ENCODE measurements around the gene SMIM13.
"Not testable (repeated sequence)": the region's sequence is repeated elsewhere in the genome, so short reads cannot be mapped to it uniquely, and the experiment has no call there.

The SMIM13 gene

DNA sequence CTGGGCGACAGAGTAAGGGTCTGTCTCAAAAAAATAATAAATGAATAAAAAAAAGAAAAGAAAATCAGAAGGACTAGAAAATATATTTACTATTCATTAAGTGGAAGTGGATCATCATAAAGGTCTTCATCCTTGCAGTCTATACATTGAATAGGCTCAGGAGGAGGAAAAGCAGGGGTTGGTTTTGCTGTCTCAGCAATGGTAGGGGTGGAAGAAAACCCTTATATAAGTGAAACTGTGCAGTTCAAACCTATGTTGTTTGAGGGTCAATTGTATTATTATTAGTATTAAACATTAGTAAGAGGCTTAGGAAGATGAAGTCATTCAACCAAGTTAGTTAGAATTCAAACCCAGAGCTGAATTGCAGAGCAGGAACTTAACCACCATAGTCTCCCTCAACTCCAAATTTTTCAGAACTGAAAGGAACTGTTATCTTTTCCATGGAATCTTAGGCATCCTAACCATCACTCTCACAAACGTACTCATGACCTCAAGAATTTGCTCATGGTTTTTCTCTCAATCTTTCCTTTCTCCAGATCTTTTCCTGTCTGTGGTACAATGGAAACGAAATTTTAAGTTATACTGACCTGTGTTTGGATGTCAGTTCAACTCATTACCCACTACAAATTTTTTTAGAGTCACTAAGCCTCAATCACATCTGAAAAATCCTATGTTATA, 7.7 kb upstream of the SMIM13 start:
- no peak for DNase-seq

DNA sequence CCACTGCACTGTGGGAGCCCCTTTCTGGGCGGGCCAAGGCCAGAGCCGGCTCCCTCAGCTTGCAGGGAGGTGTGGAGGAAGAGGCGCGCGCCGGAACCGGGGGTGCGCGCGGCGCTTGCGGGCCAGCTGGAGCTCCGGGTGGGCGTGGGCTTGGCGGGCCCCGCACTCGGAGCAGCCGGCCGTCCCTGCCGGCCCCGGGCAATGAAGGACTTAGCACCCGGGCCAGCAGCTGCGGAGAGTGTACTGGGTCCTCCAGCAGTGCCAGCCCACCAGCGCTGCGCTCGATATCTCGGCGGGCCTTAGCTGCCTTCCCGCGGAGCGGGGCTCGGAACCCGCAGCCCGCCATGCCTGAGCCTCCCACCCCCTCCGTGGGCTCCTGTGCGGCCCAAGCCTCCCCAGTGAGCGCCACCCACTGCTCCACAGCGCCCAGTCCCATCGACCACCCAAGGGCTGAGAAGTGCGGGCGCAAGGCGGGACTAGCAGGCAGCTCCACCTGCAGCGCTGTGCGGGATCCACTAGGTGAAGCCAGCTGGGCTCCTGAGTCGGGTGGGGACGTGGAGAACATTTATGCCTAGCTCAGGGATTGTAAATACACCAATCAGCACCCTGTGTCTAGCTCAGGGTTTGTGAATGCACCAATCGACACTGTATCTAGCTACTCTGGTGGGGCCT, 6.4 kb upstream of the SMIM13 start:
- DNase-seq = not testable (repeated sequence)

DNA sequence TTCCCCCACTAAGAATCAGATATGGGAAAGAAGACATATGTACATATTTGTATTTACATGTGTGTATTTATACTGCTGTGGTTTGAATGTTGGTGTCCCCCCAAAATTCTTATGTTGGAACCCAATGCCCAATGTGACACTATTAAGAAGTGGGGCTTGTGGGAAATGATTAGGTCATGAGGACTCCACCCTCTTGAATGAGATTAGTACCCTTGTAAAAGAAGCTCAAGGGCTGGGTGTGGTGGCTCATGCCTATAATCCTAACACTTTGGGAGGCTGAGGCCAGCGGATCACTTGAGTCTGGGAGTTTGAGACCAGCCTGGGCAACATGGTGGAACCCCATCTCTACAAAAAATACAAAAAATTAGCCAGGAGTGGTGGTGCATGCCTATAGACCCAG, 3.9 kb upstream of the SMIM13 start:
- DNase-seq = no peak

DNA sequence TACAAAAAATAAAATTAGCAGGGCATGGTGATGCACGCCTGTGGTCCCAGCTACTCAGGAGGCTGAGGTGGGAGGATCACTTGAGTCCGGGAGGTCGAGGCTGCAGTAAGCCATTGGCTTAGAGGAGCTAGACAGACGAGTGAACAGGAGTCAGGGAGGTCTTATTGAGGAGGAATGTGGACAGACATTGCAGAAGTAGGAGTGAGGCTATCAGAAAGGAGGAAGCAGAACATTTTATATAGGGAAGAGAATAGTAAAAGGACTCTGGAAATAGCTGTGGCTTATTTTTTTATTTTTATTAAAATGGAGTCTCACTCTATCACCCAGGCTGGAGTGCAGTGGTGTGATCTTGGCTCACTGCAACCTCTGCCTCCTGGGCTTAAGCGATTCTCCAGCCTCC, 2.5 kb upstream of the SMIM13 start:
- DNase-seq = not testable (repeated sequence)

DNA sequence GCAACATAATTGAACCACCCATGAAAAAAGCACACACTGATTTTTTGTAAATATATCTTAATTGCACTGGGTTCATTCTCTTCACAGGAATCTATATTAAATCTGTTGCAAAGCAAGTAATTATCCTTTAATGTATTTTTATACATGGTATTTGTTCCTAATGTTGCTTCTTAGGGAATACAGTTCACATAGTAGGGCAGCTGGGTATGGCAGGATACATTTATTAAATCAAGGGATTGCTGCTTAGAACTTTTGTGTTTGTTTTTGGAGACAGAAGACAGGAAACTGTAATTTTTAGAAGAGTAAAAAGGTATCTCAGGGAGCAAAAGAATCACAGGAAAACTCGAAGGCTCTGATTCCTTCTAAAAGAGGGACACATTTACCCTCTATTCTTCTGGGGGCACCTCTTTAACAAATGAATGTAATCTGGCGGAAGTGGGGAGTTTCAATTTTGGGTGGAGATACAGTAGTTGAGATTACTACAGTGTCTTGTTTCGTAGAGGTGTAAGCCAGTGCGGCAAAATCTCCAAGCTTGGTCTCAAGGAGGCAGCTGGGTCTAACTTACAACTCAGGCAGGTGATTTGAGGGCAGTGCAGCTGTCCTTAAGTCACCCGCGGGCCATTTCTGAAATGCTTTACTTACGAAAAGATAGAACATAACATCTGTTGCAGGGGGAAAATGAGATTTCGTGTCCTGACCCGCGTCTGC, 812 bp upstream of the SMIM13 start:
- peak; percentile 58 for DNase-seq

DNA sequence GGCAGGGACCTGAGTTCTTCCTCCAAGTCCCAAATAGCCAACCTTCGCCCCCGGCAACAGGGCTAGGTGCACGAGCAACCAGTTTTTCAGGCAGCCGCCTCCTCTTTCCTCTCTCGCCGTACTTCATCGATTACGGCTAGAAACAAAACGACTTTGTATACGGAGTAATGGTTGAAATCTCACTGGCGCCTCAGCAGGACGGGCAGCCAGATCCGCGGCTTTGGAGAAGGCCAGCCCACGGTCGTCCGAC, 333 bp upstream of the SMIM13 start:
- DNase-seq = no peak

DNA sequence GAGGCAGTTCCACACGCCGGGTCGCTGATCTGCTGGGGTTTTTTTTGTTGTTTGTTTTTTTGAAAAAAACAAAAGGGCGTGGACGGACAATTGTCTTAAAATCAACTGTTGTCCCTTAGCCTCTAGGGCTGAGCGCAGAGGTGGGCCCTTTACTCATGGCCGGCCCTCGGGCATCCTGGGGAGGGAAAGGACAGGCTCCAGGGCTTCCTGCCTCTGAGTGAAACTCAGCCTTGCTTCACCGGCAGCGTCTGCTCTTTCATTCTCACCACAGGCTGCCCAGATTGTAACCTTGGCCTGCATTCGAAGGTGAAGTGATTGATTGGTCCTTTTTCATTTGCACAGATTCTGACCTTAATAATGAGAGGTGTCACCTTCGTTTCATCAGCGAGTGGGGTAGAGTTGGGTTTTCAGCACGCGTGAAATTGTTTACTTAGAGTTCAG, 797 bp downstream of the SMIM13 start:
- peak; percentile 74 for DNase-seq

DNA sequence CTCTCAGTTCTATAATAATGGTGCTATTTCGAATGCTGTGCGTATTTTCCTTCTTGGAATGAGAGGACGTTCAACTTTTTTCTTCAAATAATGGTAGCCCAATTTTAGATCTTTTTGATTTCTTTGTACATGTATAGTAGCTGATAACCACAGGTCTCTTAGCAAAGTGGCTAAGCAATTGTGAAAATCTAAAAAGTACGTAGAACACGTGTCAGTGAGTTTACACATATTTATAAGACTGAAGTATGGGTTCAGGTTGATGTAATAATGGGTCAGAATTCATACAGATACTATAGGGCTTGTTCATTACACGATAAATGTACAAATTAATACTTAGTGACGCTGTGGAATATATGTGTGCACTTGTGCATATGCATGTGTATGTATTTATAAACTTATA, 1.3 kb downstream of the SMIM13 start:
- no peak for DNase-seq

DNA sequence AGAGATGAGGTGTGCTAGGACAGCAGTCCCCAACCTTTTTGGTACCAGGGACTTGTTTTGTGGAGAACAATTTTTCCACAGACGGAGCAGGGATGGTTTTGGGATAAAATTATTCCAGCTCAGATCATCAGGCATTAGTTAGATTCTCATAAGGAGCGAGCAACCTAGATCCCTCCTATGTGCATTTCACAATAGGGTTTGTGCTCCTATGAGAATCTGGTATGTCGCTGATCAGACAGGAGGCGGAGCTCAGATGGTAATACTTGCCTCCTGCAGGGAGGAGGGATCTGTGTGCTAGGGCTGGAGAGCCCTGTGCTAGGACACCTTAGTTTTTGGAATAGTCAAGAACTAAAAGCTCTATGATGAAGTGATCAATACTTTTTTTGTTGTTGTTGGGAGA, 2.5 kb downstream of the SMIM13 start:
- DNase-seq = peak; percentile 34

DNA sequence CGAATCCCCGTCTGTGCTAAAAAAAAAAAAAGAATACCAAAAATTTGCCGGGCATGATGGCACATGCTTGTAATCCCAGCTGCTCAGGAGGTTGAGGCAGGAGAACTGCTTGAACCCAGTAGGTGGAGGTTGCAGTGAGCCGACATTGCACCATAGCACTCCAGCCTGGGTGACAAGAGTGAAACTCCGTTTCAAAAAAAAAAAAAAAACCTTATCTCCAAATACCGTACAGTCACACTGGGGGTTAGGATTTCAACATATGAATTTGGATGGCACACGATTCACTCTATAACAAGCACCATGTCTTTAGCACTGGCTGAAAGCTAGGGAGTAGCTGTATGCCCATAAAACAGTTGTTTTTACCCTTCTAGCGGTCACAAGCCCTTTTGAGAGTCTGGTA, 3.8 kb downstream of the SMIM13 start:
- no peak for DNase-seq

DNA sequence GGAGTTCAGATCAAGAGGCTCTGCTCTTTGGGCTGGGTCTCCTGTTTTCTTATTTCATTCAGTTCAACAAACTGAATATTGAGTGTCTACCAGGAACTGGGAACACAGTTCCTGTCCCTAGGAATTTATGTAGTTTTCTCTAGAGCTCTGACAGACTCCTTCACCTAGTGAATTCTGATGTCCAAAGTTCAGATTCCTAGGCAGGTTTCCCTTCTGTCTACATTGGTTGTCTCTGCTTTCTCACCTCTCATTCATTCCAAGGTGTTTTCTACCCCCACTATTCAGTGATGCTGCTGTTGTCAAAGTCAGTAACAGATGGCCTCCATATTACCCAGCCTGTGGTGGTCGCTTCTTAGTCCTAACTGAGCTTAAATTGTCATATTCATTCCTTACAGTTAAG, 4.4 kb downstream of the SMIM13 start:
- DNase-seq = no peak

DNA sequence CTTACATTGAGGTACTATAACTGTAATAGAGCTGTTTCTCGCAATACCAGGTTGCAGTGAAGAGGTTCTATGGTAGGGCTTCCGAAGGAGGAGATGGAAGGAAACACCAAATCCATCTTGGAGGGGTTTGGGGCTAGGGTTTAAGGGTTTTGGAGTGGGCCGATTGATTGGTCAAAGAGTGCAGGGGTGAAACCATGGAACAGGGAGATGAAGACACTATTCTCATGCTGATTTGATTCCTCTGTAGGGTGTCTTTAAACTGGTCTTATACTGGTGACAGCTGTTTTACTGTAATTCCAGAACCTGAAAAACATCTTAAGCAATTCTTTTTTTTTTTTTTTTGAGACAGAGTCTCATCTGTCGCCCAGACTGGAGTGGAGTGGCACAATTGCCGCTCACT, 7.8 kb downstream of the SMIM13 start:
- DNase-seq = no peak

DNA sequence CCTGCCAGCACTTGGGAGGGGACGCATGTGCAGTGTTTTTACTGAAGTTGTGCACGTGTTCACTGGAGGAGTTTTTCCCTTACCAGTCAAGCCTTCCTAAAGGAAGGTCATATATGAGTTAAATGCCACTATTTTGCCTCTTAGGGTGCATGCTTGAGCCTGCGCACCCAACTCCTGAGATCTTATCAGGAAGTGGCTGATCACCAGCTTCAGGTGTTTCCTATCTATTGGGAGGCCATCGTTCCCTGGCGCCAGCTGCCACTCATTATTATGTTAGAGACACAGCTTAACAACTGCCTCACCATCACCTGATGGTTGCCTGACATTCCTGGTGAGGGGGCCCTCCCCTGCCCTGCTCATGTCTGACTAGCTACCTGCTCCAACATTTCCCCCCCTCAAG, 9.4 kb downstream of the SMIM13 start:
- DNase-seq = no peak

DNA sequence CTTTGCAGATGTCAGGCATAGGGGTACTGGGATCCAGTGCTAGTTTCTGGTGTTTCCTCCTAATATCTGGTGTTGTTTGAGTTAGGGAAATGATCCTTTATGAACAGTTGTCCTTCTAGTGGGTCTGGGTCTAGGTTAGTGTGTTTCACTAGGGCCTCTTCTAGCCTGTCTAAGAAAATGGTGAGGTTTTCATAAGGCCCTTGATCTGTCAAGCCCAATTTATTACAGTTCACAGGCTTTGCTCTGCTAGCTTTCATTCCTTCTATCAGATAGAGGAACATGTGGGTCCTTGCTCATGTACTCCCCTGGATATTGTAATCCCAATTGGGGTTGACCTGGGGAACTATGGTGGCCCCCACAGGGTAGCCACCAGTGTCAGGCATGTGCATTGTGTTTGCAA, 15.1 kb downstream of the SMIM13 start:
- DNase-seq = no peak

DNA sequence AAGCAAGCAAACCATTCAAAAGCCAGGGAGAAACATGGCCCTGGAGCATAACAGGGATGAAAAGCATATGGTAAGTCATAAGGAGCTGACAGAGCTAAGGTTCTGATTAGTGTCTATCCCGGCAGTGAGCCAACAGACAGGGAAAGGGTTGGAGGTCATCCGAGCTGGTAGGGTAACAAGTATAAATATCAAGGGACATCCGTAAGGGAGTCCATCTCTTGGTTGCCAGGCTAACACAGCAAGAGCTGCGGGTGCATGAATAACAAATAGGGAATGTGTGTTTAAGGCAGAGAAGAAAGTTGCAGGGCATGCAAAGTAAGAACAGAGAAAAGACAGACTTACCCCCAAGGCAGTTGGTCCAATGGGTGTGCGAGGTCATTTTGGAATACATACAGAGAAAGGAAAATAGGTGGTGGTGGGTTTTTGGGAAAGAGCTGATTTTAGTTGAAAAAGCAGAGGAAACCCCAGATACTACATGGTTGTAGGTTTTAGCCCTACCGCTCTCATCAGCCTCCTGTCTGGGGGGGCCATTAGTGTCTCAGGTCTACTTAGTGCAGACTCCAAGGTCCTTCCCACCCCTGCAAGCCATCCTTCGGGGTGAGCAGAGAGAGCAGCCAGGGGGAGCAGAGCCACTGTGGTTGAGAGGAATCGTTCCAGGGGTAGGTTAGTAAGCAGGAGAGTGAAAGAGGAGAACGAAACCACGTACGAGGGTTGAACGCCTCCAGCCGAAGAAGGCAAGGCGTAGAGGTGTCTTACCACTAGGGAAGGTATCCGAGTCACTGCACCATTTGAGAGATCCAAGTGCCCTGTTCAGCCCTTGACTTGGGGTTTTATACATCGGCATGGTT, 17.5 kb downstream of the SMIM13 start, which contains the start of gene ERVFRD-1:
Gene ERVFRD-1 (minus strand): TSS at position 805 of the 848 bp plus-strand sequence. CDS start 6,415 bp downstream, outside the sequence.
- DNase-seq = peak; percentile 6

DNA sequence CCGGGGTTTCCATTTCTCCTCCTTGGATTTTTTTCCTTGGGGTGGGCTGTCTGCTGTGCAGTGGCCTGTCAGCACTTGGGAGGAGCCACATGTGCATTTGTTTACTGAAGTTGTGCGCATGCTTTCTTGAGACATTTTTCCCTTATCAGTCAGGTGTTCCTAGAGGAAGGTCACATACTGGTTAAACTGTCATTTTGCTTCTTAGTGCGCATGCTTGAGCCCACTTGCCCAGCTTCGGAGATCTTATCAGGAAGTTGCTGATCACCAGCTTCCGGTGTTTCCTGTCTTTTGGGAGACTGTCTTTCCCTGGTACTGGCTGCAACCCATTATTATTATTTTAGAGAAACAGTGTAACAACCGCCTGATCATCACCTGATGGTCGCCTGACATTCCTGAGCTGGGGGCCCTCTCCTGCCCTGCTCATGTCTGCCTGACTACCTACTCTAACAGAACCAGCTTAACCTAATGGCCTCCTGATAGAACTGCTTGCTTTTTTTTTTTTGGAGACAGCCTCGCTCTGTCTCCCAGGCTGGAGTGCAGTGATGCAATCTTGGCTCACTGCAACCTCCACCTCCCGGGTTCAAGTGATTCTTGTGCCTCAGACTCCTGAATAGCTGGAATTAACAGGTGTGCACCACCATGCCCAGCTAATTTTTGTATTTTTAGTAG, 18.3 kb downstream of the SMIM13 start:
- peak; percentile 16 for DNase-seq

DNA sequence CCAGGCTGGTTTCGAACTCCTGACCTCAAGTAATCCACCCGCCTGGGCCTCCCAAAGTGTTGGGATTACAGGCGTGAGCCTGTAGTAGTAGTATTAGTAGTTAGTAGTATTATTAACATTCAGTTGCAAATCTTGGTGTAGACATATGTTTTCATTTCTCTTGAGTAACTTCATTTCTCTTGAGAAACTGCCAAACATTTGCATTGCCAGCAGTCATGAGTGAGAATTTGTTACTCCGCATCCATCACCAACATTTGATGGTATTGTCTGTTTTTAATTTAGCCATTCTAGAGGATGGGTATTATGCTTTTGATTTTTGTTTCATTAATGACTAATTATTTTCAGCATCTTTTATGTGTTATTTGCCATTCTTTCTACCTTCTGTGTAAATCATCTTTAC, 19.4 kb downstream of the SMIM13 start:
- no peak for DNase-seq

DNA sequence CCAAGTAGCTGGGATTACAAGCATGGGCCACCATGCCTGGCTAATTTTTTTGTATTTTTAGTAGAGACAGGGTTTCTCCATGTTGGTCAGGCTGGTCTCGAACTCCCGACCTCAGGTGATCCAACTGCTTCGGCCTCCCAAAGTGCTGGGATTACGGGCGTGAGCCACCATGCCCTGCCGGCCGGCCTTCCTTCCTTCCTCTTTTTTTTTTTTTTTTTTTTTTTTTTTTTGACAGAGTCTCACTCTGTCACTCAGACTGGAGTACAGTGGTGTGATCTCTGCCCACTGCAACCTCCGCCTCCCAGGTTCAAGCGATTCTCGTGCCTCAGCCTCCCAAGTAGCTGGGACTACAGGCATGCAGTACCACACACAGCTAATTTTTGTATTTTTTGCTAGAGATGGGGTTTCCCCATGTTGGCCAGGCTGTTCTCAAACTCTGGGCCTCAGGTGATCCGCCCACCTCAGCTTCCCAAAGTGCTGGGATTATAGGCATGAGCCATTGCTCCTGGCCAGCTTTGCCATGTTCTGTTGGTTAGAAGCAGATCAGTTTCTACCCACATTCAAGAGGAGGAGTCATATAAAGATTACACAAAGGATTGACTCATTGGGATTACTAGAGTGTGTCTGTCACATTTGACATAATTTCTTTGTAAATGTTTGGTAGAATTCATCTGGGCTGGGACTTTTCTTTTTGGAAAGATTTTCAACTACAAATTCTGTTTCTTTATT, 22.3 kb downstream of the SMIM13 start:
- DNase-seq = not testable (repeated sequence)

DNA sequence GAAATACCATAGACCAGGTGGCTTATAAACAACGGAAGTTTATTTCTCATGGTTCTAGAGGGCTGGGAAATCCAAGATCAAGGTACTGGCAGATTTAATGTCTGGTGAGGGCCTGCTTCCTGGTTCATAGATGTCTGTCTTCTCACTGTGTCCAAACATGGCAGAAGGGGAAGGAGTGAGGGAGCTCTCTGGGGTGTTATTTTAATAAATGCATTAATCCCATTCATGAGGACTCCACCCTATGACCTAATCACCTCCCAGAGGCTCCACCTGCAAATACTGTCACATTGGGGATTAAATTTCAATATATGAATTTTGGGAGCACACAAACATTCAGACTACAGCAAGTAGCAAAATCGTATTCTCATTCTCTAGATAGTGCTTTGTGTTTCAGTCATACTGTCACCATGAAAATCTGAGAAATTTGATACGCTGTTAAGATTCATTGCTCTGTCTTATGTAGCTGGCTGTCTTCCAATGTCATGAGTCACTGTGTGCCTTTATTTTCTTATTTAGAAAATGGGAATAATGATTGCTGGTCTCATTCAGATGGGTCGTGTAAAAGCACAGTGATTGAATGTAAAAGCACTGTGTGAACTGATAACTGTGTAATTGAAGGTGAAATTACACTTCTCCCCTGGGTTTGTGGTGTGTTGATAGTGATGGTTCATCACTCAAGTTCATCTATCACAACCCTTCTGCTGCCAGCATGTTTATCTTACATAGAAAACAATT, 26.8 kb downstream of the SMIM13 start:
- DNase-seq = no peak

DNA sequence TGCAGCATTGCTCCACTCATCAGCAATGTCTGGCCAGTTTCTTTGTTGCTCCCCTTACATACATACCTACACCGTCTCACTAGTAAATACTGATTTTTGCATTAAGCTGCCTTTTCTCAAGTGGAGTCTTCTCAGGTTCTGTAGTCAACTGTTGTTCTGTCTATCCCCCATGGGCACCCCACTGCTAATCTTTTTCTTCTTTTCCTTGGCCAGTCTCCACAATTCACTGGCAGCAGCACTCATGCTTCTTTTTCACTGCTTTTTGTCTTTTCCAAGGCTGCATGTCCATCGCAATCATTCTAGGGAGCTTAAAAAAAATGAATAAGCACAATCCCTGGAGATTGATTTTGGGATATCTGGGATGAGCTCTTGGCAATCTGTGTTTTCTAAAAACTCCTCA, 28.2 kb downstream of the SMIM13 start:
- DNase-seq = no peak

DNA sequence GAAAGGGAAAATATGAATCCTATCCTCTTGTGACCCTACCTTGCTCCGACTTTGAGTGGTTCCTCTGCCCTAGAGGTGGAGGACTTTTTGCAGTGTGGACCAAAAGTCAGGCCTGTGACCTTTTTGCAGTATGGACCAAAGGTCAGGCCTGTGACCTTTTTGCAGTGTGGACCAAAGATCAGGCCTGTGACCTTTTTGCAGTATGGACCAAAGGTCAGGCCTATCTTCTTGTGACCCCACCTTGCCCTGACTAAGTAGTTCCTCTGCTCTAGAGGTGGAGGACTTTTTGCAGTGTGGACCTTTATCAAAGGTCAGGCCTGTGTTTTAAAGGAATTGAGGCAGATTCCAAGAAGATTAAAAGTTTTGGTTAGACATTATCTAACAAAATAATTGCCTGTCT, 28.7 kb downstream of the SMIM13 start:
- no peak for DNase-seq
